Measurements from ENCODE around the gene TXLNA.

GRCh38 chr1:32223683-32224082 is 44.2 kb downstream of the TXLNA start:
- no peak for TF ChIP-seq CTCF (IDR thresholded peaks at IDR 0.05)
- TF ChIP-seq POLR2A (IDR thresholded peaks at IDR 0.05), result no peak

All from esophagus squamous epithelium (tissue), 4 donors.